GM18508 (cell line): ENCODE results near the gene DUOXA2.
"Not testable (repeated sequence)": the region's sequence is repeated elsewhere in the genome, so short reads cannot be mapped to it uniquely, and the experiment has no call there.

Experiments used
- ATAC-seq: cut with Tn5 transposase; IDR thresholded peaks from one replicate; pipeline ENCODE4 v1.9.1; 2021; ENCODE audit warnings: moderate number of reproducible peaks; ENCODE audit not compliant: insufficient read depth, unreplicated experiment

The DUOXA2 gene

DNA sequence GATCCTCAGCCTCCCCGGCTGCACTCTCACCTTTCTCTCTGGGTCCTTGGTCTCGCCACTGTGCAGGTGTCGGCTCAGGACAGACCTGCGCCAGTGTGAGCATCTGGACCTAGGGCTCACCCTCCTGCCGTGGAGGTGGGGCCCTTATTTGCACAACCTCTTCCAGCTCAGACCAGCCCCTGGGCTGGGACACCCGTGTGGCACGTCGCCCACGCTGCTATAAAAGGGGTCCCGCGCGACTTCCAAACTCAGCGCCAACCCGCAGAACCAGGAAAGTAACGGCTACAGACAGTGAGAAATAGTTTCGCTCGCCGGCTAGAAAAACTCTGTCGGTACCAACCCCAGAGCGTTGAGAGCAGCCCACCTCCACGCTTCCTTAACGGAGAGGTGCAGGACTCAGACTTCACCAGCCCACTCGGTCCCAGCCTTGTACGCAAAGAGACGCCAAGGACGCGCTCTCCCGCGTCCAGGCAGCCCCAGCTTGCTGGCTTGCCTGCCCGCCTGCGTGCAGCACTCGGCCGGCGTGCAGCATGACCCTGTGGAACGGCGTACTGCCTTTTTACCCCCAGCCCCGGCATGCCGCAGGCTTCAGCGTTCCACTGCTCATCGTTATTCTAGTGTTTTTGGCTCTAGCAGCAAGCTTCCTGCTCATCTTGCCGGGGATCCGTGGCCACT is at the start of gene DUOXA2, which contains the start of gene DUOX2:
Gene DUOXA2 (plus strand): TSS at position 251 of the 675 bp plus-strand sequence. CDS start 280 bp downstream, at position 531.
Gene DUOX2 (minus strand): TSS at position 97 of the 675 bp plus-strand sequence. CDS start 761 bp downstream, outside the sequence.
- no peak for ATAC-seq

DNA sequence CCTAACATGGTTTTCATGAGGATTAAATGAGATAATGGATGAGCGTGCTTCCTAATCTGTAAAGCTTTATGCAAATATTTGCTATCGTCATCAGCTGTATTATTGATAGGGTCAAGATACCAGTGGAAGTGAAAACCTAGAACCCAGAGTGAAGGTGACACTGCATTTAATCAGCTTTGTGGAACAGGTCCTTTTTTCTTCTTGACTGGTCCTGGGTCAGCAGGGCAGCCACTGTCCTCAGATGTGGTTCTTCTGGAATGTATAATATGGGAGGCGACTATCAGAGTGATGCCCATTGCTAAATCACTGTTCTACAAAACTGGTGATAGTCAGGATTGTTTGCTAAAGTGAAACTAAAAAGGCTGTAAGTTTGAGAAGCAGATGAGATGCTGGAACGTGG is 49.7 kb upstream of the DUOXA2 start:
- ATAC-seq: no peak

DNA sequence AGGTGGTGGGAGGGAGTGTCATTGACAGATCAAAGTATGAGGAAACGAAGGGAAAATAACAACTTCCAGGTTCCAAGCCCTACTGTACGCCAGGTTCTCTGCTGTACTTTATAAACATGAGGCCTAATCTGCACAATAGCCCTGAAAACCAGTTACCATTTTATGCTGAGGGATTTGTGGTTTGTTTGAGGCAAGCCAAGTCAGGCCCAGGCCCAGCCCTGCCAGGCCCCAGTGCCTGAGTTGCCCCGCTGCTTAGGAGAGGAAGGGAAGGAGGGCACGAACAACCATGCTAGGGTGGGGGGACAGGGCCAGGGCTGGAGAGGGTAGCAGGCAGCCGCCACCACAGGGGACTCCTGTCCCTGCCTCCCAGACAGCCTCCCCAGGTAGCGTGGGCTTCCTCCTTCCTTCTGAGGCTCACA is 44.2 kb upstream of the DUOXA2 start:
- not testable (repeated sequence) for ATAC-seq

DNA sequence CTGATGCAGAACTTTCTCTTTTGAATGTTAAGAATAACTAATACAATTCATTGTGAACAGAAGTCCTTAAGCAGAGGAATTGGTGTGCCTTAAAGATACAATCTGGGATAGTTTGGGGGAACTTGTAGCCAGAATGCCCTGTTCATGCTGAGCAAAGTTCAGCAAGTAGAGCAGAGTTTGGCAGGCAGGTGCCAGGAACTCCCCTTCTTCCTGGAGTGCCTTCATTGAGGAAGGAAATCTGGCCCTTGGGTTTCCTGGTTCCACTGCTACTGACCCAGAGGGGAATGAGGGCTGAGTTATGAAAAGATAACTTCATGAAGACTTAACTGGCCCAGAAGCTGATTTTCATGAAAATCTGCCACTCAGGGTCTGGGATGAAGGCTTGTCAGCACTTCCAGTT is 40.5 kb upstream of the DUOXA2 start:
- ATAC-seq: not testable (repeated sequence)

DNA sequence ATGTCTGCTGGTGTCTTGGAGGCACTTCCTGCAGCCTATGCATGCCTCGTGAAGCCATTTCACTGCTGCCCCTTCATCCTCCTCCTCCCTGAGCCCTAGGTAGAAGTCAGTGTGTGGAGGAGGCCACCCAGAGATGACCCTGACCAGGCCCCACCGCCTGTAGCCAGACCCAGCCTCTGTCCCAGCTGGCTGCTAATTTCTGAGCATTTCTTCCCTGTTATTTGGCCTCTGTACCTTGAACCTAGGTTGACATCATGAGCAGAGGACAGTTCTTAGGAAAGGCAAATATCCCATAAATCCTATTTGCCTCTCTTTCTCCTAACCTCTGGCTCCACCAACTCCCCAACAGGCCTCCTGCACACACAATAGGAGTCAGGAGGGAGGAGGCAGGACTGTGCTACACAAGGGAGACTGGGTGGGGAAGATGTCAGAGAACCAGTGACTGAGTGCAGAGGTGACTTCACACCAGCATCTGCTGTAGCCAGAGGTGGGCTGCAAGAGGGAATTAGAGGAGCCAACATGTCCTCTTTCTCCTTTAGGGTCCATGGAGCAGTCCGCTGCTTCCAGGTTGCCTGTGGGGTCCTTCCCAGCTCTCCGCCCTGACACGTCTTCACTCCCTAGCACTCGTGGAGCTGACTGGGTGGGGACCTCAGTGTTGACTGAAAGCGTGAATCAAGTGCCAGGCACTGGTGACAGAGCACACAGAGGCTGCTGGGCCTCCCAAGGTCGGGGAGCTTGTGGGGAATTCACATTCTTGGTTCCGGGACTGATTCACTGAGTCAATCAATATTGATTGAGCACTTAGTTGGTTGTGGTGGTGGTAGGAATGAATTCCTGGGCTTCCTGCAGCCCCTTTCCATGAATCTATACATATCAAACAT is 38.4 kb upstream of the DUOXA2 start:
- not testable (repeated sequence) for ATAC-seq

DNA sequence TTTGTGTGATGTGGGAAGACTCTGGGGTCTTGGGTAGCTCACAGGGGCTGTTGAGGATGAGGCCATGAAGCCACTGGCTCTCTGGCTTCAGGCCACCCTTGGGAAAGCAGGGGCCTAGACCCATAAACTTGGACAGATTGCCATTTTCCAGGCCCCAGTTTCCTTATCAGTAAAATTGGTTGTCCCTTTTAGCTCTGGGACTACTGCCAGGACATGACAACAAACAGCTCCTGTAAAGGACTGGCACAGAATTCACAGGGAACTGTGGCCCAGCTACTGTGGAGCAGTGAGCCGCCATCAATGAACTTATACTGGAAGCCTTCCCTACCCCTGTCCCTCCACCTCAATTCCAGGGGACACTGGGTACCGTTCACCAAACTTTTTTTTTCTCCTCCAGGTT is 36.7 kb upstream of the DUOXA2 start:
- ATAC-seq: not testable (repeated sequence)

DNA sequence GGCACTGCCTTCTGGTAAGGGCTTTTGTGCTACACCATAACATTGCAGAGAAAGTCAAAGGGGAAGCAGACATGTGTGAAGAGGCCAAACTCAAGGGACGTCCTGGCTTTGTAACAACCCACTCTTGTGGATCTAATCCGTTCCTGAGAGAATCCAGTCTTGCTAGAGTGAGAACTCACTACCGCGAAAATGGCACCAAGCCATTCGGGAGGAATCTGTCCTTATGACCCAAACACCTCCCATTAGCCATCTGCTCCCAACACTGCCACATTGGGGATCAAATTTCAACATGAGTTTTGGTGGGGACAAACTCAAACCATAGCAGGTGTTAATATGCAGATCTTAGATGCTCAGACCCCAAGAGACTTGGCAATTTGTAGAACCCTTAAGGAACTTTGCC is 34.9 kb upstream of the DUOXA2 start:
- not testable (repeated sequence) for ATAC-seq

DNA sequence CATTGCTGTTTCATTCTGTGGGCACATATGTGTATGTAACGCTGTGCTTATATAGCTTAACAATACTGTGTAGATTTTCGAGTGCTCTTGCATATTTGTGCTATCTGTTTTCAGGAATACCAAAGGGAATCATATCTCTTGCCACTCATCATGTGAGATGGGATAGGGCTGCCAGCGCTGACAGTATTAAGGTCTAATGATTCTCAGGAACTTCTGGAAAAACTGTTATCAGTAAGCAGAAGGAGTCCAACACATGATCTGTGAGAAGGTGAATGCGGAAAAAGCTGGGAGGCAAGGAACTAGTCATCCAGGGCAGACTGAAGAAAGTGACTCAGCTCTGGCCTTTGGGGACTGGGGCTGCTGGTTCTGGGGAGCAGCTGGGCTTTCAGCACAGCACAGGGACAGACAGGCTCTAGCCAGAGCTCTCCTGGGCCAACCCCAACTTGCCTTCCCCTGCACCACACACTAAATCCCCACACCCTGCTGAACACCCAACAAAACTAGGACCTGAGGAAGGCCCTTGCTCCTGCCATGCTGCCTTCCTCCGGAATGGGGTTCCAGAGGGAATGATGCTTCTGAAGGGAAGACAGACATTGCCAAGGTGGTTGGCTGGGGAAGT is 34.4 kb upstream of the DUOXA2 start:
- ATAC-seq: not testable (repeated sequence)

DNA sequence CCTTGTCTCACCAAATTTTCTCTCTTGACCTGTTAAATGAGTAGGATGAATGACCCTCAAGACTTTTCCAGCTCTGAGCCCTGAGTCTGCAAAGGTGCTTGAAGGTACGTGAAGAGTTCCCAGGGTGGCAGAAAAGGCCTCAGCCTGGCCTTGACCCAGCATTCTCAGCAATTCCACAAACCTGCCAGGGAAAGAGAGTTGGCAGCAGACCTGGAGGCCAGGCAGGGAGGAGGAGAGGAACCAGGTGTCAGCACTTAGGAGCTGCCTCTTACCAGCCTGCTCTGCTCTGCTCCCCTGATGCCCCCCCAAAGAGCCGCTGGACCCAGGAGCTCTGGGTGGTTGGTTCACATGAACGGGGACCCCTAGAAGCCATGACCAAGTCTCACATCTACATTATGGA is 33.5 kb upstream of the DUOXA2 start:
- not testable (repeated sequence) for ATAC-seq

DNA sequence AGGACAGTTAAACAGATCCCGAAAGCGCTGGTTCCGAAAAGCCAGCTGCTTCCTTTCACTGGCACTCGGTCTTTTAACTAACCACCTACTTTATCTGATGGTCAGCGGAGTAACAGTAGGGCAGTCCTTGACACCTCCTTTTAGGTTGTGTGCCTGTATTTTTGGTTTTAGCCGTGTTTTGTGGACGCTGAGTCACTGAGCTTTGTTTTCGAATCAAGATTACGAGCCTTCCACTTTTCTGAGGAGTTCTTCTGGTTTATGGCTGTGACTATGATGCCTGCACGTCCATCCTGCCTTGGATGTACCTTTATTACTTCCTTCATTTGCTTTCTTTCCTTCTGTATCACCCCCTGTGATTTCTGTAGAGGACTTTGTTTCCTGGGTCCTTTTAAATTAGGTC is 31.7 kb upstream of the DUOXA2 start:
- not testable (repeated sequence) for ATAC-seq

DNA sequence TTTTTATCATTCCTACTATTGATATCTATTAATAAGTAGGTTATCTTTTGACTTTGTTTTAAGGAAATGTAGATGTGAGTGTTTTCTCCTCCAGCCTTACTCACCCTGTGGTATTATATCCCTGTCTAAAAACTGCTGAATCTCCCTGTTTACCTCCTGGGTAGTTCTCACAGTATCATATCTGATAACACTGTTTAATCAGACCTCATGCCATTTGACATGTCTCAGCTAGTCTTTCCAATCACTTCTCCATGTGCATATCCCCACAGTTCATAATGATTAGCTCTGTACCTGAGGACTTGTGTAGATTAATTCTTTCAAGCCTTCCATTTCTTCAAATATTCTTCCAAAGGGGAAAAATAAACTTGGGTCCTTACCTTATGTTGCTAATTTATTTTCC is 30.9 kb upstream of the DUOXA2 start:
- ATAC-seq: no peak

DNA sequence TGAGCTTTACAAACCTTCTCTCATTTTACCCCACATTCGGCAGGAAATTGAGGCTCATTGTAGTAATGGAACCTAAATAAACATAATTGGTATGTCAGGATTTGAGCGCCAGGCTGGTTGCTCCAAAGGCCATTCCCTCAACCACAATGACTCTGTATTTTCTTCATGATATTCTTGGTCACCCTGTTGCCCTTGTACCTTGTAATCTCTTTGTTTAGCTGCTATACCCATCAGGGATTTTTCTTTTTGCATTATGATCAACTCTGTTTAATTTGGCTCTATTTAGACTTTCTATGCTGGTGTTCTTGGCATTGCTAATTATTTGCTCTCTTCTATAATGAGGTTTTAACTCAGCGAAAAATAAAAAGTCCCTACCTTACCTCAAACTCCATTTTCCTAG is 30.0 kb upstream of the DUOXA2 start:
- no peak for ATAC-seq

DNA sequence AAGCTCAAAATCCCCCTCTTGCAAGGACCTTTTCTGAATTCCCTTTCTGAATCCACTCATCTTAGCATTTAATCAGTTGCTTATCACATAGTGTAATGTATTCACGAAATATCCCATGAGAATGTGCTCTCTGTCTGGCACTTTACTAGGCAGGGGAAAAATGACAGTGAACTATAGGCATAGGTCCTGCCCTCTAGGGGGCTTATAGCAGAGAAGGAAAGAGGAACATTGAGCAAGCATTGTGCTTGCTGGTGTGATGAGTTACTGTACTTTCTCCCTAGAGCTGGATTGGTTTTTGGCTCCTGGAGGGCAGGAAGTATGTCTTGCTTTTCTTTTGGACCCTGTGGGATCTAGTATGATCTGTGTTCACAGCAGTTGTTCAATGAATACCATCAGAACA is 26.6 kb upstream of the DUOXA2 start:
- ATAC-seq: no peak

DNA sequence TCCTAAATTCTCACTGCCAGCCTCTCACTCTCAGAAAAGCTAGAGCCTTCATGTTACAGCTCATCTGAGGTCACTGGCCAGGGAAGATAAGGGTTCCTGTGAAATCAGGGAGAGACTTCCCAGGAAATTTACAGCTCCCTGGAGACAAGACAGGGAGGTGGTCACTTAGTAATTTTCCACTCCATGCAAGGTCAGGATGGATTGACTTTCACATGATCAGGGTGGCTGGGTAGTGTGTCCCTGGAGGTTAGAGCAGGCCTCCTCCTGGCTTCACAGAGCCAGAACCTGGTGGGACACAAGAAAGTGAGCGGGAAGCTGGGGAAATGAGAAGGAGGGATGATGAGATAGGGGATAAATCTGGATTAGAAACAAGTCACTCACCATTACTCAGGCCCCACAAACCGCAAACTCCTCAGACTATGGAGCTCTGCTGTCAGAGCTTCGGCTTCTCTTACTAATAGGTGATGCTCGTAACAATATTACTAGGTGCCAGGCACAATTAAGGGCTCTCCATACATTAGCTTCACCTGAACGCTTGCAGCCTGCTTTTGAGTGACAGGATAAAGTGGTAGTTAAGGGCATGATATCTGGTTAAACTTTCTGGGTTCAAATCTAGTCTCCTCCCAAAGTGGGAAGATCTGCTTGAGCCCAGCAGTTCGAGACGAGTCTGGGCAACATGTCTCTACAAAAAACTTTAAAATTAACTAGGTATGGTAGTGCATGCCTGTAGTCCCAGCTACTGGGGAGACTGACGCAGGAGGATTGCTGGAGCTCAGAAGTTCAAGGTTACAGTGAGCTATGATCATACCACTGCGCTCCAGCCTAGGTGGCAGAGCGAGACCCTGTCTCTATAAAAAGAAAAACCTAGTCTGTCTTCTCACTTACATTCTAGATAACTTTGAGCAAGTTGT is 25.1 kb upstream of the DUOXA2 start:
- ATAC-seq: no peak

DNA sequence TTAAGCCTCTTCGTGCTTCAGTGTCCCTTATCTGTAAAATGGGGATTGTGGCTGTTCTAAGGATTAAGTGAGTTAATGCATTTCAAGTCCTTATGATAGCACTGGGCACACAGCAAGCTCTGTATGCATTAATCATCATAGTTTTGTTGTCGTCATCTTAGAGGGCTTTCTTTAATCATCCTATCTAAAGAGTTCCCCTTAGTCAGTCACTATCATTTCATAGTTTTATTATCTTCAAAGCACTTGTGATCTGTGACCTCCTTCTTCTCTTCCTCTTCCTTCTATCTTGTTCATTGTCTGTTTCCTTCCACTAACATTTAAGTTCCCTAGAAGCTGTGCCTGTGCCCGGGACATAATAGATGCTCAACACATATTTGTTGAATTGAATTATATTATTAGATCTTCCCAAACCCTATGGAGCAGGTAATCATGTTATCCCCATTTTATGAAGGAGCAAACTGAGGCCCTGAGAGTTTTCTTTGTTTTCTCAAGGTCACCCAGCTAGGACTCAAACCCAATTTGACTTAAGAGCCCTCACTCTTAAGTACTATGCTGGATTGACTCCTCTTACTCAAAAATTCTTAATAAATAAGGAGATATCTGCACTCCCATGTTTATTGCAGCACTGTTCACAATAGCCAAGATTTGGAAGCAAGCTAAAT is 24.3 kb upstream of the DUOXA2 start:
- ATAC-seq: no peak

DNA sequence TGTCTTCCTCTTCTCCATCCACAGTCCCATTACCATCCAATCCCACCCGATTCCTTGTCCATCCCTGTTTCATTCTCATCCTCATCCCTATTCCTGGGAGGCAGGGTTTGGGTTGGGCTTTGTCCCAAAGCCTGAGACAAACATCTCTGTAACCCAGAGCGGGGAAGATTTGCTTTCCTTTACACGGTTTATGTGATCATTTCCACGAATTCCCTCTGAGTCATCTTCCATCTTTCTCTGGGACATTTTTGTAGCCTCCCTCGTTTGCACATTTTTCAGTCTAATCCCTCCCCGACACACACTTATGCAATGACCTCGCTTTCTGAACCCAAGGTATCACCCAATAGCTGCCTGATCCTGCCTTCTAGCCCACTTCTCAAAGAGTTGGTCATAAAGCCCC is 23.0 kb upstream of the DUOXA2 start:
- ATAC-seq: no peak

DNA sequence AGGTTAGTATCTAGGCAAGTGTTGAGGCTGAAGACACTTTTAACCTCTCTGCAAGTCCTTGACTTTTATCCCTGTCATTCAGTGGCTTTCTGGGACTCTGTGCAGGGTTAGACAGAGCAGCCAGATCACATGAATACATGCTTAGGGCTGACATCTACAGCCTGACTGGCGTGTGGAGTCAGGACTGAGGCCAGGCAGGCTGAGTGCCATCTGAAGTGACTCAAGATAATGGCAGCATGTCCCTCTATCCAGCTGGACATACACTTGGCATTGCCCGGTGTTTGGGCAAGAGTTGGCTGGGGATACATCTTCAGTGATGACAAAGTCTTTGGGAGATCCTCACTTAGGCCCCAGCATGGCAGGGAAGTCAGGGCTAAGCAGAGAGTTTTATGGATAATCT is 22.6 kb upstream of the DUOXA2 start:
- ATAC-seq: no peak

DNA sequence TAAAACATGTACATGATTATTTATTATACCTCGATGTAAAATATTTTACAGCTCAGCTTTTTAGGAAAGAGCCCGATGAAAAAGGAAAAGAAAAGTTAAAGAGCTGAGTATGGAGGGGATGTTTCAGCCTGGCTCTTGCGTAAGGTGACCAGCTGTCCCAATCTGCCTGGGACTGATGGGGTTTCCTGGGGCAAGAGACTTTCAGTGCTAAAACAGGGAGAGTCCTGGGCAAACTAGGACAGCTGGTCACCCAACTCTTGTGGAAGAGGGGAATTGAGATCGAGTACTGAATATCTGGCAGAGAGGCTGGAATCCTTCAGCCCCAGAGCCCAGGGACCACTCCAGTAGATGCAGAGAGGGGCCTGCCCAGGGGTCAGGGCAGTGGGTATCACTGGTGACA is 21.1 kb upstream of the DUOXA2 start:
- no peak for ATAC-seq

DNA sequence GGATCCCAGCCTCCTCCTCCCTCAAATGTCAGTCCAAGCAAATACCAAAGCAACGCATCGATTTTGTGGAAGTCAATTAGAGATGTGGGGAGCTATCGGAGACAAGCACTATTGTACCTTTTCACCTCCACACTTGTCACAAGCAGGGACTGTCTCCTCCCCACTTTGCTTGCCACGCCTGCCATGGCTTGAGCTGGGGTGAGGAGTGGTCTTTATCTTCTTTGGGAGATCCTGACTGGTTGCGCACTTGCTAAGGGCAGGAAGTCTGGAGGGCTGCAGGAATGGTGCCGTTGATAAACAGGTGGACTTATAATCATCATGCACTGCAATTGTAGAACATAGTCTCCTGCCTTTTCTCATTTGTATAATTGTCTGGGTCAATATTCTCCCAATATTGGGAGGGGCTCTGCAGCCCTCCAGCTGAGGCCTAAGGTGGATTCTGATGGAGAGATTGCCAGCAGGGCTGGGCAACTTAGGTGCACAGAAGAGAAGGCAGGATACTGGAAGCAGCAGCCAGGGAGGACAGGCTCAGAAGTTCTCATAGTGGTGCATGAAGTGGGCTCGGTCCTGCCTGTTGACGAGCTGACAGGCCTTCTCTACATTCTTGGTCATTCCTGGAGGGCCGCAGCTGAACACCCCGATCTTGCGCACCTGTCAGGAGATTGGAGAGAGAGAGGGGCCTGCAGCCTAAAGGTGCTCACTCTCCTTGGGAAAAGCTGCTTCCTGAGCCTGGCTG is 20.3 kb upstream of the DUOXA2 start:
- ATAC-seq: no peak
